Panc1 (cell line): Measurements from ENCODE around the gene WNT5A. TPM values are rescaled to one million over a fixed set of nuclear protein-coding genes. Genes with fewer than 3 reads are reported as not detected.

Experiments used
- ATAC-seq: fragments of 200-7000 bp; cut with Tn5 transposase; 2 replicates; pipeline ENCODE4 v1.9.1; 2020; ENCODE audit warnings: mild to moderate bottlenecking, moderate library complexity
- BruUV-seq: library from RNA; stranded (reverse); fragments of 400-500 nt; replicated peaks from 2 replicates; lab custom pipeline; 2021; lab: Mats Ljungman, UMichigan
- CTCF ChIA-PET: fragments of 300-600 bp; sonication (Branson Sonifier 250); formaldehyde crosslinking; loops from one replicate; lab custom pipeline; 2022; ENCODE audit warnings: antibody characterized with exemption; lab: Charles Lee
- POLR2A ChIA-PET: fragments of 300-600 bp; sonication (Branson Sonifier 250); formaldehyde crosslinking; loops from one replicate; lab custom pipeline; 2022; ENCODE audit warnings: antibody characterized with exemption; lab: Charles Lee
- DNase-seq: peaks from one replicate; pipeline ENCODE4 v3.0.0-alpha.2; 2010; ENCODE audit warnings: low read depth, low spot score
- H3K27ac ChIP-seq: 2 replicates; pipeline ENCODE4 v1.5.1; 2011; ENCODE audit warnings: mild to moderate bottlenecking, low read length, inconsistent platforms
- H3K27me3 ChIP-seq: fragments of 200-500 bp; sonication (Bioruptor generic); 2 replicates; pipeline ENCODE4 v1.6.0; 2014; ENCODE audit warnings: low read length, inconsistent platforms; ENCODE audit not compliant: control insufficient read depth, insufficient read depth
- H3K36me3 ChIP-seq: fragments of 200-500 bp; sonication (Bioruptor generic); 2 replicates; pipeline ENCODE4 v1.5.1; 2014; ENCODE audit warnings: inconsistent platforms, mild to moderate bottlenecking, low read length, moderate library complexity; ENCODE audit not compliant: control insufficient read depth, insufficient read depth
- H3K4me1 ChIP-seq: 2 replicates; pipeline ENCODE4 v1.5.1; 2011; ENCODE audit warnings: inconsistent platforms, mild to moderate bottlenecking, low read length, moderate library complexity; ENCODE audit not compliant: control insufficient read depth, insufficient read depth
- H3K4me3 ChIP-seq, 2 experiments: 2 replicates each; pipeline ENCODE4 v1.5.1; 2011 to 2012; ENCODE audit warnings: low read depth in 2 of 2, low read length in 2 of 2, mild to moderate bottlenecking in 2 of 2, inconsistent platforms in 1 of 2, moderate library complexity in 1 of 2
- H3K9me3 ChIP-seq: fragments of 200-500 bp; sonication (Bioruptor generic); 2 replicates; pipeline ENCODE4 v1.5.1; 2014; ENCODE audit warnings: low read depth, mild to moderate bottlenecking, inconsistent platforms, low read length, moderate library complexity; ENCODE audit not compliant: control insufficient read depth, insufficient read depth
- CTCF ChIP-seq: fragments of 450-650 bp; IDR thresholded peaks from 2 replicates; pipeline ENCODE4 v1.5.1; 2017; ENCODE audit warnings: mild to moderate bottlenecking
- POLR2AphosphoS5 ChIP-seq: IDR thresholded peaks from 2 replicates; pipeline ENCODE4 v1.6.1; 2012; ENCODE audit warnings: mild to moderate bottlenecking, low read depth, low read length, moderate library complexity
- REST ChIP-seq, 2 experiments: IDR thresholded peaks; 2 replicates each; pipeline ENCODE4 v1.6.1; 2011 to 2012; ENCODE audit warnings: low read depth in 2 of 2, control low read depth in 1 of 2, low read length in 1 of 2, mild to moderate bottlenecking in 1 of 2, moderate library complexity in 1 of 2; ENCODE audit not compliant: insufficient read depth in 1 of 2
- SIN3A ChIP-seq: IDR thresholded peaks from 2 replicates; pipeline ENCODE4 v1.6.1; 2012; ENCODE audit warnings: low read depth, mild to moderate bottlenecking, low read length, moderate library complexity, borderline replicate concordance; ENCODE audit not compliant: insufficient read depth
- TCF7L2 ChIP-seq: IDR thresholded peaks from 2 replicates; pipeline ENCODE4 v1.6.1; 2011; ENCODE audit warnings: mild to moderate bottlenecking, low read depth, low read length, inconsistent platforms
- in situ Hi-C: cut with HindIII; loops from 2 replicates; pipeline ENCODE4 v1.10.0; 2016; ENCODE audit warnings: low sequenced_read_pairs, low pct_unique_long_range_greater_than_20kb
- intact Hi-C: fragments of 100-400 bp; cut with micrococcal nuclease; formaldehyde crosslinking; loops from one replicate; pipeline ENCODE4 v1.10.0; 2022; ENCODE audit not compliant: unreplicated experiment
- total RNA-seq: library from RNA; stranded (reverse); gene quantifications from one replicate; pipeline ENCODE4 v1.2.1, GENCODE V29; 2021; ENCODE audit not compliant: unreplicated experiment

The WNT5A gene
- total RNA-seq, 1 experiment from 2014 or later: 0.54 TPM

- in situ Hi-C loops: no loop called here
- intact Hi-C loops: no loop called here
- Histone ChIP-seq H3K27me3 (no peaks in the 10 kb centered on the region), H3K4me3 (no peak overlapping the region), H3K27ac (no peak overlapping the region), H3K9me3 (no peaks in the 10 kb centered on the region), H3K36me3 (no peaks in the 10 kb centered on the region), H3K4me1 (no peaks in the 10 kb centered on the region)
- ChIA-PET POLR2A (no interaction called here), CTCF (no interaction called here)
- no TSS peak for BruUV-seq
- ATAC-seq (no peak), DNase-seq (no peak)
- TF ChIP-seq CTCF (no peak), SIN3A (no peak), REST (IDR thresholded peaks at IDR 0.05; ENCODE audit: insufficient read depth in 1 of 2, low read depth in 2 of 2, low read length in 1 of 2) (no peak), TCF7L2 (no peak), POLR2AphosphoS5 (no peak)
Observed at GRCh38 chr3:55524565-55525244, 37.6 kb upstream of the WNT5A start.

GRCh38 chr3:55523471-55523870 lies 36.4 kb upstream of the WNT5A start:
- no TSS peak for BruUV-seq
- CTCF ChIA-PET: no interaction called here
- H3K4me1 ChIP-seq: no peaks in the 10 kb centered on the region
- H3K4me3 ChIP-seq: no peak overlapping the region
- no peak for TF ChIP-seq CTCF
- no peak for TF ChIP-seq TCF7L2
- TF ChIP-seq POLR2AphosphoS5: no peak
- no peak for TF ChIP-seq SIN3A
- no peak for TF ChIP-seq REST (IDR thresholded peaks at IDR 0.05; ENCODE audit: insufficient read depth in 1 of 2, low read depth in 2 of 2, low read length in 1 of 2)
- DNase-seq (no peak), ATAC-seq (no peak)
- H3K27me3 ChIP-seq: no peaks in the 10 kb centered on the region
- in situ Hi-C loops (no loop called here), intact Hi-C loops (no loop called here)
- POLR2A ChIA-PET: no interaction called here
- H3K36me3 ChIP-seq: no peaks in the 10 kb centered on the region
- no peak overlapping the region for H3K27ac ChIP-seq
- H3K9me3 ChIP-seq: no peaks in the 10 kb centered on the region
